ENCODE results near the gene C1QTNF8.

Gene C1QTNF8

GRCh38 chr16:1103636-1103980, 7.6 kb upstream of the C1QTNF8 start (continued):
- no peak for TF ChIP-seq CREB5 (CRISPR knock-in tag; IDR thresholded peaks at IDR 0.05; ENCODE audit: low read depth)
- no peak for TF ChIP-seq PPARA (CRISPR knock-in tag; IDR thresholded peaks at IDR 0.05; ENCODE audit: borderline replicate concordance)
- TF ChIP-seq GLIS3 (CRISPR knock-in tag; IDR thresholded peaks at IDR 0.05) = no peak
- TF ChIP-seq SNAI2 (CRISPR knock-in tag; IDR thresholded peaks at IDR 0.05) = no peak

- peak; percentile 65 for ATAC-seq
- TF ChIP-seq TSHZ2 (CRISPR knock-in tag; IDR thresholded peaks at IDR 0.05) (no peak), CREB5 (CRISPR knock-in tag; IDR thresholded peaks at IDR 0.05; ENCODE audit: low read depth) (no peak), ZNF8 (CRISPR knock-in tag; IDR thresholded peaks at IDR 0.05) (no peak), CSRNP3 (CRISPR knock-in tag; IDR thresholded peaks at IDR 0.05) (no peak), ZNF565 (CRISPR knock-in tag; conservative IDR thresholded peaks at IDR 0.05; ENCODE audit: low read depth) (no peak), RARB (CRISPR knock-in tag; IDR thresholded peaks at IDR 0.05) (no peak), ESRRG (CRISPR knock-in tag; IDR thresholded peaks at IDR 0.05) (no peak), ZNF70 (CRISPR knock-in tag; IDR thresholded peaks at IDR 0.05) (no peak), PATZ1 (CRISPR knock-in tag; IDR thresholded peaks at IDR 0.05; ENCODE audit: borderline replicate concordance) (no peak)
Measured at GRCh38 chr16:1102921-1103635, 7.0 kb upstream of the C1QTNF8 start.

GRCh38 chr16:1102333-1102700, 6.3 kb upstream of the C1QTNF8 start:
- ATAC-seq = no peak
- no peak for TF ChIP-seq PATZ1 (CRISPR knock-in tag; IDR thresholded peaks at IDR 0.05; ENCODE audit: borderline replicate concordance)

GRCh38 chr16:1101573-1102332, 5.7 kb upstream of the C1QTNF8 start:
- no peak for ATAC-seq
- TF ChIP-seq ZC3H10 (CRISPR knock-in tag; IDR thresholded peaks at IDR 0.05) = no peak
- no peak for TF ChIP-seq ZNF8 (CRISPR knock-in tag; IDR thresholded peaks at IDR 0.05)
- TF ChIP-seq OSR1 (CRISPR knock-in tag; IDR thresholded peaks at IDR 0.05) = no peak
- no peak for TF ChIP-seq CSDC2 (CRISPR knock-in tag; IDR thresholded peaks at IDR 0.05)
- TF ChIP-seq ARNTL (CRISPR knock-in tag; IDR thresholded peaks at IDR 0.05; ENCODE audit: borderline replicate concordance, low read depth) = no peak
- no peak for TF ChIP-seq ZFP30 (CRISPR knock-in tag; IDR thresholded peaks at IDR 0.05)
- TF ChIP-seq ZFP3 (CRISPR knock-in tag; IDR thresholded peaks at IDR 0.05) = no peak
- TF ChIP-seq PATZ1 (CRISPR knock-in tag; IDR thresholded peaks at IDR 0.05; ENCODE audit: borderline replicate concordance) = no peak
- TF ChIP-seq ZNF70 (CRISPR knock-in tag; IDR thresholded peaks at IDR 0.05) = no peak
- TF ChIP-seq GLIS3 (CRISPR knock-in tag; IDR thresholded peaks at IDR 0.05) = no peak
- TF ChIP-seq ESRRG (CRISPR knock-in tag; IDR thresholded peaks at IDR 0.05) = no peak
- no peak for TF ChIP-seq PPARA (CRISPR knock-in tag; IDR thresholded peaks at IDR 0.05; ENCODE audit: borderline replicate concordance)
- no peak for TF ChIP-seq ISL1 (CRISPR knock-in tag; IDR thresholded peaks at IDR 0.05)
- no peak for TF ChIP-seq SNAI2 (CRISPR knock-in tag; IDR thresholded peaks at IDR 0.05)
- TF ChIP-seq ZNF565 (CRISPR knock-in tag; conservative IDR thresholded peaks at IDR 0.05; ENCODE audit: low read depth) = no peak
- TF ChIP-seq CREB5 (CRISPR knock-in tag; IDR thresholded peaks at IDR 0.05; ENCODE audit: low read depth) = no peak

Measured in SK-N-SH treated with all-trans-retinoic acid at 6 μM for 48 hours (cell line).